ENCODE measurements around the gene DPP10. TPM values are rescaled to one million over a fixed set of nuclear protein-coding genes. Genes with fewer than 3 reads are reported as not detected.

The DPP10 gene
- total and polyA plus RNA-seq, 7 donors: 0.60 to 4.4 (median 3.5) TPM

DNA sequence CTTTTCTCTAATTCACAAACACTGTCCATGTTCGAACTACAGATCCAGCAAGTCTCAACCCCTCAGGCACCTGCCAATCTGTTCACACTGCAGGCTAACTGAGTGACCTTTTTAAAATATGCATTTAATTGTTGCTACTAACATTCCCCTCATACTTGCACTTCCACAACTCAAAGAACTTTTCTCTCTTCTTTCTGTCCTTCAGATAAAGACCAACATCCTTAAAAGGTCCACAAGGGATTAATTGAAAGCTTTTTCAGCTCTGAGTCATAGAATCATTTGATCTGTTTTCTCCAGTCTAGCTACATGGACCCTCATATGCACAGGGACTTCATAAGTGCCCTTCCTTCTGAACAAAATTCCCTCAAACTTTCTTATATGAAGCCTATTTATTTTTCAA is 1321.2 kb downstream of the DPP10 start:
- Histone ChIP-seq H3K27me3 (no peaks in the 10 kb centered on the region), H3K9me3 (no peaks in the 10 kb centered on the region), H3K4me1 (no peaks in the 10 kb centered on the region), H3K4me3 (no peak overlapping the region), H3K27ac (no peak overlapping the region), H3K36me3 (no peaks in the 10 kb centered on the region)
- 78 to 90% methylated on average over 1 of the region's 1 CpG for WGBS, 2 donors
- intact Hi-C loops (cut with DNase I): no loop called here
- no peak for DNase-seq
- TF ChIP-seq EP300 (IDR thresholded peaks at IDR 0.05): no peak
- no peak for TF ChIP-seq POLR2A (IDR thresholded peaks at IDR 0.05)
- no peak for TF ChIP-seq POLR2AphosphoS5 (IDR thresholded peaks at IDR 0.05)
- TF ChIP-seq, protein P1, sequence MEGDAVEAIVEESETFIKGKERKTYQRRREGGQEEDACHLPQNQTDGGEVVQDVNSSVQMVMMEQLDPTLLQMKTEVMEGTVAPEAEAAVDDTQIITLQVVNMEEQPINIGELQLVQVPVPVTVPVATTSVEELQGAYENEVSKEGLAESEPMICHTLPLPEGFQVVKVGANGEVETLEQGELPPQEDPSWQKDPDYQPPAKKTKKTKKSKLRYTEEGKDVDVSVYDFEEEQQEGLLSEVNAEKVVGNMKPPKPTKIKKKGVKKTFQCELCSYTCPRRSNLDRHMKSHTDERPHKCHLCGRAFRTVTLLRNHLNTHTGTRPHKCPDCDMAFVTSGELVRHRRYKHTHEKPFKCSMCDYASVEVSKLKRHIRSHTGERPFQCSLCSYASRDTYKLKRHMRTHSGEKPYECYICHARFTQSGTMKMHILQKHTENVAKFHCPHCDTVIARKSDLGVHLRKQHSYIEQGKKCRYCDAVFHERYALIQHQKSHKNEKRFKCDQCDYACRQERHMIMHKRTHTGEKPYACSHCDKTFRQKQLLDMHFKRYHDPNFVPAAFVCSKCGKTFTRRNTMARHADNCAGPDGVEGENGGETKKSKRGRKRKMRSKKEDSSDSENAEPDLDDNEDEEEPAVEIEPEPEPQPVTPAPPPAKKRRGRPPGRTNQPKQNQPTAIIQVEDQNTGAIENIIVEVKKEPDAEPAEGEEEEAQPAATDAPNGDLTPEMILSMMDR (IDR thresholded peaks at IDR 0.05): no peak

DNA sequence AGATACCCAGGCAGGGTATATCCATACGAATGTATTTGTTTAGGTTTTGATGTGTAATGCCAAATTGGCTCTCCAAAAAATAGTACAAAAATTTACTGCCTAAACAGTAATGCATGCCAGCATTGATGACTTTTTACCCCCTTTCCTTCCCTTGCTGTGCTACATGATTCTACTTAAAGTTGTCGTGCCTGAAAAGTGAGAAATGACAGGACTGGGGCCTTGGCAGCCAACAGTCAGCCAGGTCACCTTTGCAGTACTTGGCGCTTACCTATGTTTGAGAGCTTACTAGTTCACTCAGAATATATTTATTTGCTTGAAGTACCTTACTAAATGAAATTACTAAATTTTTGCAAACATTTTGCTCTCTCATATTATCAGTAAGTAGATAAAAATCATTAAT is 1329.1 kb downstream of the DPP10 start:
- 87 to 95% methylated on average over 3 of the region's 3 CpGs for WGBS, 2 donors
- no peaks in the 10 kb centered on the region for H3K9me3 ChIP-seq
- TF ChIP-seq, protein P1 (IDR thresholded peaks at IDR 0.05): no peak
- TF ChIP-seq POLR2AphosphoS5 (IDR thresholded peaks at IDR 0.05) (no peak), POLR2A (IDR thresholded peaks at IDR 0.05) (no peak), EP300 (IDR thresholded peaks at IDR 0.05) (no peak)
- no peaks in the 10 kb centered on the region for H3K4me1 ChIP-seq
- H3K4me3 ChIP-seq: no peak overlapping the region
- intact Hi-C loops (cut with DNase I): no loop called here
- H3K36me3 ChIP-seq: no peaks in the 10 kb centered on the region
- DNase-seq: no peak
- H3K27me3 ChIP-seq: no peaks in the 10 kb centered on the region
- no peak overlapping the region for H3K27ac ChIP-seq

DNA sequence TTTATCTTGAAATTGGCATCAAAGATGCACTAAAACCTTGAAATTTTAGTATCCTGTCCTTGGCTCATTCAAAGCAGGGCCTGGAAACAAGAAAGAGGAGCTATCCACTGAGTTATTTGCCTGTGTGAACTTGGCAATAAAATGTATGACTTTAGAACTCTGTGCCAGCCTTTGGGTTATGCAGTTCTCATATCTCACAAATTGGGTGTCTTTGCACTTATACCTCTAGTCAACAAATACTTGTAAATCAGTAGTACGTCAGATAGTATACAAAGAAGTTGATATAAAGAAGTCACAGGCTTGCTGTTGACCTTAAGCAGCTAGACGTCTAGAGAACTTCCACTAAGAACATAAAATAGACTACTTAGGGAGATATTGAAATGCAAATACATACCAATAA is 1331.9 kb downstream of the DPP10 start:
- no peaks in the 10 kb centered on the region for H3K36me3 ChIP-seq
- 42 to 68% methylated on average over 2 of the region's 2 CpGs for whole genome bisulfite sequencing, 2 donors
- no peaks in the 10 kb centered on the region for H3K4me1 ChIP-seq
- no peak for DNase-seq
- no peak for TF ChIP-seq POLR2AphosphoS5 (IDR thresholded peaks at IDR 0.05)
- no peak for TF ChIP-seq POLR2A (IDR thresholded peaks at IDR 0.05)
- TF ChIP-seq, protein P1 (IDR thresholded peaks at IDR 0.05): no peak
- no peak overlapping the region for H3K27ac ChIP-seq
- no peak overlapping the region for H3K4me3 ChIP-seq
- H3K27me3 ChIP-seq: no peaks in the 10 kb centered on the region
- H3K9me3 ChIP-seq: no peaks in the 10 kb centered on the region
- intact Hi-C loops (cut with DNase I): no loop called here

DNA sequence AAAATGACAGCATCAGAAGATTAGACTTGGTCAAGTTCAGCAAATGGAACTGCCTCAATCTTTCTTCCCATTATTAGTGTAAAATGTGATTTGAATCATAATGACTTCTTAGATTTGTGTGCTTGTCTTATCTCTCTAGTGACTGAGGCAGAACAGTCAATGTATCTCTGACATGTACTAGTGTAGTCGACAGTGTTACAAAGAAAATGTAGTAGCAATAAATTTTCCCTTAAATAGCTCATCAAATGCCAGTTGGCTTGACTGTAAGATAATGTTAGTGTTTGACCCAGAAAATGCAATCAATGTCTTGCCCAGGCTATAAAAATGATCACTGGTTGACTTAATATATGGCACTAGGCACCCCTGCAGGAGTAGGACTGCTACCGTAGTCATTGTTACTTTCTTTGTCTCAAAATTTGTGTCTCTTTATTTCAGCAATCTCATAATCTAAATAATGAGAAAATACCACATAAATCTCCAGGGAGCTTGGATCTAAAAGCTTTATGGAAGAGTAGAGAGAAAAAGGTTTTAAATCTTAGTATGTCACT is 1336.7 kb downstream of the DPP10 start:
- Histone ChIP-seq H3K27me3 (no peaks in the 10 kb centered on the region), H3K4me1 (no peaks in the 10 kb centered on the region), H3K27ac (no peak overlapping the region), H3K36me3 (no peaks in the 10 kb centered on the region), H3K9me3 (no peaks in the 10 kb centered on the region), H3K4me3 (no peak overlapping the region)
- 70 to 84% methylated on average over 2 of the region's 2 CpGs for WGBS, 2 donors
- no peak for DNase-seq
- intact Hi-C loops (cut with DNase I): no loop called here
- TF ChIP-seq, protein P1 (IDR thresholded peaks at IDR 0.05): no peak
- TF ChIP-seq POLR2AphosphoS5 (IDR thresholded peaks at IDR 0.05) (no peak), EP300 (IDR thresholded peaks at IDR 0.05) (no peak), POLR2A (IDR thresholded peaks at IDR 0.05) (no peak)

DNA sequence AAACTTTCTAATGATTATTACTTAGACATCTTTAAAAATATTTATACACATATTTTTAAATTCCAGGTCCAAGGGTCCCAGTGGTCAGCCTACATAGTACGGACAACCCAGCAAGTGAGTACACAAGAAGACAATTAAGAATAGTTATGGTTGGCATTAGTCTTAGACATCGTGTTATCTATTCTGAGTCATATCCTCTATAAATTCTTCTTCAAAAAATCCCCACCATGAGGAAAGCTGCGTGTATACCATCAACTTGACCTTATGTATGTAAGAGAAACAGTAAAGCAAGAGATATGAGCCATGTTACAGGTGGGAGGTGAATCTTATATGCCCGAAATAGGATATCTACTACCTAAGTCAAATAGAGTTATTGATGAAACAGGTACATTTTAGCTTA is 1339.8 kb downstream of the DPP10 start:
- H3K4me1 ChIP-seq: no peaks in the 10 kb centered on the region
- H3K27ac ChIP-seq: no peak overlapping the region
- TF ChIP-seq, protein P1 (IDR thresholded peaks at IDR 0.05): no peak
- TF ChIP-seq POLR2A (IDR thresholded peaks at IDR 0.05): no peak
- TF ChIP-seq EP300 (IDR thresholded peaks at IDR 0.05): no peak
- no peak for TF ChIP-seq POLR2AphosphoS5 (IDR thresholded peaks at IDR 0.05)
- intact Hi-C loops (cut with DNase I): no loop called here
- no peak overlapping the region for H3K4me3 ChIP-seq
- DNase-seq: no peak
- no peaks in the 10 kb centered on the region for H3K9me3 ChIP-seq
- H3K27me3 ChIP-seq: no peaks in the 10 kb centered on the region
- H3K36me3 ChIP-seq: no peaks in the 10 kb centered on the region
- 79 to 85% methylated on average over 4 of the region's 4 CpGs for WGBS, 2 donors

Data from sigmoid colon (tissue), 7 donors.